WERI-Rb-1 (cell line): ENCODE results near the gene WWP2.

Experiments used
- DNase-seq: peaks from one replicate; pipeline ENCODE4 v3.0.0-alpha.2; 2020
- H3K27ac ChIP-seq: fragments of 250-450 bp; sonication (Bioruptor Pico); 2 replicates; pipeline ENCODE4 v1.5.1; 2020; ENCODE audit warnings: mild to moderate bottlenecking, moderate library complexity
- H3K27me3 ChIP-seq: fragments of 250-450 bp; sonication (Bioruptor Pico); 2 replicates; pipeline ENCODE4 v1.5.1; 2021; ENCODE audit warnings: mild to moderate bottlenecking, low read depth, moderate library complexity; ENCODE audit not compliant: insufficient read depth, severe bottlenecking
- H3K36me3 ChIP-seq: fragments of 250-450 bp; sonication (Bioruptor Pico); 2 replicates; pipeline ENCODE4 v1.5.1; 2020; ENCODE audit warnings: mild to moderate bottlenecking, moderate library complexity
- H3K4me3 ChIP-seq: 2 replicates; pipeline ENCODE4 v1.5.1; 2011; ENCODE audit warnings: low read depth, mild to moderate bottlenecking, control low read depth, low read length
- H3K9me3 ChIP-seq: fragments of 250-450 bp; sonication (Bioruptor Pico); 2 replicates; pipeline ENCODE4 v1.5.1; 2021; ENCODE audit warnings: mild to moderate bottlenecking, moderate library complexity; ENCODE audit not compliant: severe bottlenecking
- TF ChIP-seq, protein P1 (sequence below): IDR thresholded peaks from 2 replicates; pipeline ENCODE4 v1.5.1; 2011; ENCODE audit warnings: low read depth, mild to moderate bottlenecking, control low read depth, inconsistent platforms, low read length

Gene WWP2

GRCh38 chr16:69833357-69834282 is 71.5 kb downstream of the WWP2 start:
- H3K27me3 ChIP-seq = no peaks in the 10 kb centered on the region
- DNase-seq = peak; percentile 20
- H3K4me3 ChIP-seq = no peak overlapping the region
- peak overlapping the region; percentile 5 for H3K27ac ChIP-seq
- H3K36me3 ChIP-seq = no peaks in the 10 kb centered on the region
- TF ChIP-seq, protein P1, sequence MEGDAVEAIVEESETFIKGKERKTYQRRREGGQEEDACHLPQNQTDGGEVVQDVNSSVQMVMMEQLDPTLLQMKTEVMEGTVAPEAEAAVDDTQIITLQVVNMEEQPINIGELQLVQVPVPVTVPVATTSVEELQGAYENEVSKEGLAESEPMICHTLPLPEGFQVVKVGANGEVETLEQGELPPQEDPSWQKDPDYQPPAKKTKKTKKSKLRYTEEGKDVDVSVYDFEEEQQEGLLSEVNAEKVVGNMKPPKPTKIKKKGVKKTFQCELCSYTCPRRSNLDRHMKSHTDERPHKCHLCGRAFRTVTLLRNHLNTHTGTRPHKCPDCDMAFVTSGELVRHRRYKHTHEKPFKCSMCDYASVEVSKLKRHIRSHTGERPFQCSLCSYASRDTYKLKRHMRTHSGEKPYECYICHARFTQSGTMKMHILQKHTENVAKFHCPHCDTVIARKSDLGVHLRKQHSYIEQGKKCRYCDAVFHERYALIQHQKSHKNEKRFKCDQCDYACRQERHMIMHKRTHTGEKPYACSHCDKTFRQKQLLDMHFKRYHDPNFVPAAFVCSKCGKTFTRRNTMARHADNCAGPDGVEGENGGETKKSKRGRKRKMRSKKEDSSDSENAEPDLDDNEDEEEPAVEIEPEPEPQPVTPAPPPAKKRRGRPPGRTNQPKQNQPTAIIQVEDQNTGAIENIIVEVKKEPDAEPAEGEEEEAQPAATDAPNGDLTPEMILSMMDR = no peak
- no peaks in the 10 kb centered on the region for H3K9me3 ChIP-seq

GRCh38 chr16:69834807-69835466 is 72.8 kb downstream of the WWP2 start:
- TF ChIP-seq, protein P1 = no peak
- no peak for DNase-seq
- Histone ChIP-seq H3K36me3 (no peaks in the 10 kb centered on the region; the same call in 1 of the 2 replicates), H3K27ac (no peak overlapping the region), H3K27me3 (no peaks in the 10 kb centered on the region), H3K9me3 (no peaks in the 10 kb centered on the region), H3K4me3 (no peak overlapping the region)

DNA sequence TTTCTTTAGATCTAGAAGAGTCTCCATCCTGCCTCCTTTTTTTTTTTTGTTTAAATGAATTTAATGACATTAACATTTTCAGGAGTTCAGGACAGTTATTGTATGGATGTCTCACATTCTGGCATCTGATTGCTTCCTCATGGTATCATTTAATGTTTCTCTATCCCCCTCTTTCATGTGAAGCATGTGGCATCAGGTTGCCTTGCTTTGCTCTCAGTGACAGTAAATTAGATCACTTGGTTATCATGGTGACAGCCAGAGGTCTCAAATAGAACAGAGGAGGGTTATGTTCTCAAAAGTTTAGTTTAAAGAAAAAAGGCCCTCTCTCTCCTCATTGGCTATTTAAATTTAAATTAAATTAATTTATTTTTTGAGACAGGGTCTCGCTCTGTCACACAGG is 74.1 kb downstream of the WWP2 start:
- no peak for DNase-seq
- Histone ChIP-seq H3K27me3 (no peaks in the 10 kb centered on the region), H3K9me3 (no peaks in the 10 kb centered on the region), H3K4me3 (no peak overlapping the region), H3K27ac (no peak overlapping the region), H3K36me3 (no peaks in the 10 kb centered on the region; the same call in 1 of the 2 replicates)
- TF ChIP-seq, protein P1 = no peak

GRCh38 chr16:69837380-69837779 is 75.2 kb downstream of the WWP2 start:
- Histone ChIP-seq H3K4me3 (no peak overlapping the region), H3K36me3 (no peaks in the 10 kb centered on the region; the same call in 1 of the 2 replicates), H3K27ac (no peak overlapping the region), H3K27me3 (no peaks in the 10 kb centered on the region), H3K9me3 (no peaks in the 10 kb centered on the region)
- no peak for DNase-seq
- TF ChIP-seq, protein P1 = no peak

DNA sequence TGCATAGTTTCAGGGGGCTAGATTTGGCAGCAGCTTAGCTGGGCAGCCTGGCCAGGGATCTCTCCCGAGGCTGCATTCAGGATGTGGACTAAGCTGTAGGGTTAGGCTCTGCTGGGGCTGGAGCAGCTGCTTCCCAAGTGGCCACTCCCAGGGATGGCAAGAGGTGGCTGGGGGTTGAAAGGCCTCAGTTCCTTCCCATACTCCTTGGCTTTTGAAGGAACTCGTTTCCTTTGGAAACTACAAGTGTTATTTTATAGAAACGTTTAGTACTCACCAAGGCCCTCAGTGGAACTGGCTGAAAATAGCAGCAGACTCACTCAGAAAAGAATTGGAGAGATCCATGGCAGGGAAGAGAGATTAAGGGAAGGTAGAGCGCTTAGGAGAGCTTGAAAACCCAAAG is 76.4 kb downstream of the WWP2 start:
- TF ChIP-seq, protein P1 = no peak
- H3K36me3 ChIP-seq = no peaks in the 10 kb centered on the region; the same call in 1 of the 2 replicates
- peak; percentile 45 for DNase-seq
- H3K4me3 ChIP-seq = no peak overlapping the region
- no peaks in the 10 kb centered on the region for H3K27me3 ChIP-seq
- H3K9me3 ChIP-seq = no peaks in the 10 kb centered on the region
- no peak overlapping the region for H3K27ac ChIP-seq
